ENCODE measurements around the gene PIP5K1C. TPM values are rescaled to one million over a fixed set of nuclear protein-coding genes. Genes with fewer than 3 reads are reported as not detected.
"Not testable (repeated sequence)": the region's sequence is repeated elsewhere in the genome, so short reads cannot be mapped to it uniquely, and the experiment has no call there.

The PIP5K1C gene
- total RNA-seq, 2 donors from 2014 or later: 16.6 to 30.7 TPM

GRCh38 chr19:3586707-3587346 is 113.4 kb downstream of the PIP5K1C start:
- WGBS, 2 donors: 42 to 53% methylated on average over 16 to 31 of the region's 31 CpGs
- Histone ChIP-seq H3K4me3 (no peak overlapping the region), H3K4me1 (peaks cover 19% of the 10 kb centered on the region), H3K27me3 (peaks cover 0 to 12% of the 10 kb centered on the region in 2 donors), H3K36me3 (replicated peaks in 1 of 2; ENCODE audit: insufficient read depth in 1 of 2, low read depth in 2 of 2) (no peaks in the 10 kb centered on the region), H3K27ac (no peak overlapping the region), H3K9me3 (no peaks in the 10 kb centered on the region)
- no peak for TF ChIP-seq POLR2A (IDR thresholded peaks at IDR 0.05)
- no peak for TF ChIP-seq CTCF (IDR thresholded peaks at IDR 0.05)
- peak; percentile 43 to 69 (median 66) for DNase-seq
- peak; percentile 54 for ATAC-seq
- intact Hi-C loops (cut with DNase I): no loop called here

GRCh38 chr19:3586127-3586626 is 114.1 kb downstream of the PIP5K1C start:
- Histone ChIP-seq H3K36me3 (replicated peaks in 1 of 2; ENCODE audit: insufficient read depth in 1 of 2, low read depth in 2 of 2) (no peaks in the 10 kb centered on the region), H3K27ac (no peak overlapping the region), H3K9me3 (no peaks in the 10 kb centered on the region), H3K4me1 (peaks cover 17% of the 10 kb centered on the region), H3K27me3 (peaks cover 0 to 12% of the 10 kb centered on the region in 2 donors), H3K4me3 (no peak overlapping the region)
- ATAC-seq (no peak), DNase-seq (no peak)
- TF ChIP-seq POLR2A (IDR thresholded peaks at IDR 0.05) (no peak), CTCF (IDR thresholded peaks at IDR 0.05) (peak in 5 of 7 experiments; percentile 14 to 26 (median 17))
- WGBS, 2 donors: 9 to 13% methylated on average over 7 to 15 of the region's 16 CpGs
- intact Hi-C loops (cut with DNase I): no loop called here

GRCh38 chr19:3585301-3586126 is 114.8 kb downstream of the PIP5K1C start, which contains the start of gene GIPC3:
Gene GIPC3, plus strand, starts transcription at chr19:3585478. Its CDS starts 120 bp downstream, at chr19:3585598.
- Histone ChIP-seq H3K27ac (no peak within 1 kb of the TSS), H3K4me3 (no peak within 1 kb of the TSS), H3K36me3 (replicated peaks in 1 of 2; ENCODE audit: insufficient read depth in 1 of 2, low read depth in 2 of 2) (no peaks in the 10 kb centered on the region), H3K9me3 (no peaks in the 10 kb centered on the region), H3K4me1 (peaks cover 17% of the 10 kb centered on the region), H3K27me3 (peaks cover 0 to 12% of the 10 kb centered on the region in 2 donors)
- intact Hi-C loops (cut with DNase I): no loop called here
- TF ChIP-seq POLR2A (IDR thresholded peaks at IDR 0.05): no peak
- no peak for TF ChIP-seq CTCF (IDR thresholded peaks at IDR 0.05)
- ATAC-seq (peak; percentile 14), DNase-seq (peak in 1 of 4 donors; percentile 13)
- 5 to 18% methylated on average over 6 to 84 of the region's 84 CpGs for WGBS, 2 donors

GRCh38 chr19:3584036-3584802 is 116.0 kb downstream of the PIP5K1C start:
- Histone ChIP-seq H3K4me1 (peaks cover 17% of the 10 kb centered on the region), H3K27me3 (peaks cover 0 to 12% of the 10 kb centered on the region in 2 donors)
- H3K4me3 ChIP-seq; H3K9me3 ChIP-seq; ATAC-seq; H3K27ac ChIP-seq; DNase-seq; H3K36me3 ChIP-seq (replicated peaks in 1 of 2; ENCODE audit: insufficient read depth in 1 of 2, low read depth in 2 of 2): not testable (repeated sequence)
- 66 to 72% methylated on average over 15 of the region's 15 CpGs for WGBS, 2 donors
- intact Hi-C loops (cut with DNase I): loop anchor here (5.0 kb wide), 1 partner anchor 37 kb away; no protein-coding TSS in a partner anchor

GRCh38 chr19:3581792-3582191 is 118.5 kb downstream of the PIP5K1C start:
- not testable (repeated sequence) for H3K9me3 ChIP-seq; H3K27ac ChIP-seq; ATAC-seq; DNase-seq; H3K36me3 ChIP-seq (replicated peaks in 1 of 2; ENCODE audit: insufficient read depth in 1 of 2, low read depth in 2 of 2); H3K4me3 ChIP-seq
- 72 to 80% methylated on average over 2 to 4 of the region's 4 CpGs for WGBS, 2 donors
- peaks cover 0 to 12% of the 10 kb centered on the region in 2 donors for H3K27me3 ChIP-seq
- H3K4me1 ChIP-seq: peaks cover 13% of the 10 kb centered on the region
- intact Hi-C loops (cut with DNase I): loop anchor here (5.0 kb wide), 1 partner anchor 34 kb away; no protein-coding TSS in a partner anchor

Other genes with a start within 250 kb of the PIP5K1C start
- gene SMIM24, start 219.9 kb downstream of the PIP5K1C start, total RNA-seq: 10 to 100 TPM in 1 of 2 donors, 1 to 10 TPM in 1; 7.6 to 11.4 TPM
- not detected for gene SMIM44, start 217.0 kb downstream of the PIP5K1C start, total RNA-seq
- gene DOHH, start 199.8 kb downstream of the PIP5K1C start, total RNA-seq: 10 to 100 TPM in 1 of 2 donors, 1 to 10 TPM in 1; 9.3 to 17.5 TPM
- 10 to 100 TPM; 16.6 to 20.1 TPM for gene FZR1, start 194.2 kb downstream of the PIP5K1C start, total RNA-seq
- gene TEKTIP1, start 161.3 kb downstream of the PIP5K1C start, total RNA-seq: 1 to 10 TPM in 1 of 2 donors, not detected in 1; 1.3 TPM
- 10 to 100 TPM; 64.3 to 78.8 TPM for gene MFSD12, start 142.9 kb downstream of the PIP5K1C start, total RNA-seq
- gene HMG20B, start 127.5 kb downstream of the PIP5K1C start, total RNA-seq: 10 to 100 TPM; 66.7 to 91.0 TPM
- gene GIPC3, start 115.0 kb downstream of the PIP5K1C start, total RNA-seq: under 1 TPM; 0.78 to 0.99 TPM
- gene TBXA2R, start 93.6 kb downstream of the PIP5K1C start, total RNA-seq: 1 to 10 TPM in 1 of 2 donors, under 1 TPM in 1; 0.52 to 3.0 TPM
- 10 to 100 TPM; 16.3 to 23.4 TPM for gene CACTIN, start 73.7 kb downstream of the PIP5K1C start, total RNA-seq
- gene TJP3, start 7.9 kb upstream of the PIP5K1C start, total RNA-seq: 10 to 100 TPM; 15.8 to 21.4 TPM
- 10 to 100 TPM; 20.0 to 35.6 TPM for gene APBA3, start 61.2 kb upstream of the PIP5K1C start, total RNA-seq
- 10 to 100 TPM; 78.9 to 86.0 TPM for gene MRPL54, start 62.2 kb upstream of the PIP5K1C start, total RNA-seq
- not detected for gene RAX2, start 71.8 kb upstream of the PIP5K1C start, total RNA-seq
- gene MATK, start 85.9 kb upstream of the PIP5K1C start, total RNA-seq: under 1 TPM in 1 of 2 donors, not detected in 1; 0.78 TPM
- gene ZFR2, start 168.6 kb upstream of the PIP5K1C start, total RNA-seq: not detected
- 1 to 10 TPM in 1 of 2 donors, not detected in 1; 1.6 TPM for gene ATCAY, start 180.2 kb upstream of the PIP5K1C start, total RNA-seq
- not detected for gene NMRK2, start 232.6 kb upstream of the PIP5K1C start, total RNA-seq

Data from body of pancreas (tissue), 4 donors.